Kidney epithelial cell (primary cell): ENCODE data around the gene CAPS2. TPM values are rescaled to one million over a fixed set of nuclear protein-coding genes. Genes with fewer than 3 reads are reported as not detected.
A peak's percentile ranks its signal among the peaks of the same experiment; 100 is the strongest.

Source experiments
- DNase-seq: peaks from one replicate; pipeline ENCODE4 v3.0.0-alpha.2; 2010; ENCODE audit warnings: low read depth
- H3K27me3 ChIP-seq: 2 replicates; pipeline ENCODE4 v1.6.0; 2011; ENCODE audit warnings: low read length; ENCODE audit not compliant: control insufficient read depth, insufficient read depth
- H3K36me3 ChIP-seq: 2 replicates; pipeline ENCODE4 v1.5.1; 2011; ENCODE audit warnings: low read length; ENCODE audit not compliant: control insufficient read depth, insufficient read depth
- H3K4me3 ChIP-seq: 2 replicates; pipeline ENCODE4 v1.5.1; 2011; ENCODE audit warnings: low read depth, mild to moderate bottlenecking, control low read depth, low read length
- CTCF ChIP-seq: IDR thresholded peaks from 2 replicates; pipeline ENCODE4 v1.5.1; 2011; ENCODE audit warnings: mild to moderate bottlenecking, moderate library complexity, low read length, control low read depth, inconsistent platforms; ENCODE audit not compliant: insufficient read depth, poor library complexity, severe bottlenecking
- total RNA-seq: library from RNA; depleted of rRNA; stranded (reverse); fragments of >200 nt; gene quantifications from 2 replicates; pipeline ENCODE4 v1.2.3, GENCODE V29; 2015

The CAPS2 gene
- total RNA-seq, 1 donor from 2014 or later = 1.5 TPM

GRCh38 chr12:75289753-75290152 lies 40.4 kb downstream of the CAPS2 start:
- no peaks in the 10 kb centered on the region for H3K36me3 ChIP-seq
- TF ChIP-seq CTCF = peak; percentile 23
- H3K4me3 ChIP-seq = no peak overlapping the region
- no peaks in the 10 kb centered on the region for H3K27me3 ChIP-seq
- peak; percentile 1 for DNase-seq

GRCh38 chr12:75288860-75289259 lies 41.3 kb downstream of the CAPS2 start:
- H3K27me3 ChIP-seq = no peaks in the 10 kb centered on the region
- H3K36me3 ChIP-seq = no peaks in the 10 kb centered on the region
- no peak for DNase-seq
- no peak for TF ChIP-seq CTCF
- no peak overlapping the region for H3K4me3 ChIP-seq

GRCh38 chr12:75275702-75276101 lies 54.4 kb downstream of the CAPS2 start:
- no peaks in the 10 kb centered on the region for H3K36me3 ChIP-seq

GRCh38 chr12:75271576-75271975 lies 58.5 kb downstream of the CAPS2 start:
- DNase-seq = no peak
- H3K27me3 ChIP-seq = no peaks in the 10 kb centered on the region
- H3K36me3 ChIP-seq = no peaks in the 10 kb centered on the region
- no peak overlapping the region for H3K4me3 ChIP-seq
- TF ChIP-seq CTCF = no peak

More at GRCh38 chr12:75275702-75276101, 54.4 kb downstream of the CAPS2 start:
- H3K4me3 ChIP-seq = no peak overlapping the region
- TF ChIP-seq CTCF = no peak
- H3K27me3 ChIP-seq = no peaks in the 10 kb centered on the region
- no peak for DNase-seq

GRCh38 chr12:75270157-75270556 lies 60.0 kb downstream of the CAPS2 start:
- Histone ChIP-seq H3K36me3 (no peaks in the 10 kb centered on the region), H3K4me3 (no peak overlapping the region), H3K27me3 (no peaks in the 10 kb centered on the region)
- DNase-seq = no peak
- no peak for TF ChIP-seq CTCF

GRCh38 chr12:75269209-75269608 lies 60.9 kb downstream of the CAPS2 start:
- Histone ChIP-seq H3K27me3 (no peaks in the 10 kb centered on the region), H3K36me3 (no peaks in the 10 kb centered on the region), H3K4me3 (no peak overlapping the region)
- no peak for TF ChIP-seq CTCF
- DNase-seq = no peak
